Stimulated activated CD4-positive, alpha-beta T cell treated with anti-CD3 and anti-CD28 coated beads, Interleukin-4, amount 100 ng/mL, for 4 hours (primary cell): ENCODE results near the gene FYCO1.

ENCODE experiments used
- DNase-seq, 2 experiments: peaks; one replicate each; pipeline ENCODE4 v3.0.0-alpha.2; 2020

FYCO1 gene

DNA sequence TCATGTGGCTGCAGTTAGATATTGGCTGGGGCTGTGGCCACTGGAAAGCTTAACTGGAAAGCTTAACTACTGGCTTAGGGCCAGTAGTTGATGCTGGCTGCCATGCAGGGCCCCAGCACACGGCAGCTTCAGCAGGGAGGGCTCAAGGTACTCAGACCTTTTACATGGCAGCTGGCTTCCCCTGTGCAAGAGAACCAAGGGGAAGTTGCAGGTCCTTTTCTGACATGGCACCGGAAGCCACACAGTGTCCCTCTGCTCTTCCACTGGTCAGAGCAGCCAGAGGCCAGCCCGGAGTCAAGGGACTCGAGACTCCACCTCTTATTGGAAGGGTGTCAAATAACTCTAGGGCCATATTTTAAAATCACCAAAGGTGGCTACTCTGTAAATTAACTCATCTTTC, 84.7 kb downstream of the FYCO1 start:
- no peak for DNase-seq

DNA sequence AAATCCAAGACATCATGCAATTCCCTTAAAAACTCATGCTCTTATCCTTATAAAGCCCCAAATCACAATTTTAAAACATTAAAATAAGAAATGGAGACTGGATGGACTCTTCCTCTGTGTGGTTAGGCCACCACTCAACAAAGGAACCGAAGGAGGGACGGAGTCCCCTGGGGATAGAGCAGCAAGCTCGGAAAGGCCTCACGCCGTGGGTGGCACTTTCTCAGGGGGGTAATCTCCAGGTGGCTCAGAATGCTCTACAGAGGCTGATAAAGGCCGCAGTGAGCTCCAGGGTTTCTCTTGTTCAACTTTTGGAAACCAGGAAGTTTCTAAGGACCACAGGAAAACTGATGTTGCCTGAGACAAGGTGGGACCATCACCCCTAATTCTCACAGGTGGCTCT, 86.1 kb downstream of the FYCO1 start:
- no peak for DNase-seq

DNA sequence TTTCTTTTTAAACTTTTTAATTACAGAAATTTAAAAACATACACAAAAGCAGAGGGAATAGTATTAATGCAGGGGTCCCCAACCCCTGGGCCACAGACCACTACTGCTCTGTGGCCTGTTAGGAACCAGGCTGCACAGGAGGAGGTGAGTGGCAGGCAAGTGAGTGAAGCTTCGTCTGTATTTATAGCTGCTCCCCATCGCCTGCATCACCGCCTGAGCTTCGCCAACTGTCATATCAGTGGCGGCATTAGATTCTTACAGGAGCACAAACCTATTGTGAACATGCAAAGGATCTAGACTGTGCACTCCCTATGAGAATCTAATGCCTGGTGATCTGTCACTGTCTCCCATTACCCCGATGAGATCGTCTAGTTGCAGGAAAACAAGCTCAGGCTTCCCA, 86.9 kb downstream of the FYCO1 start:
- DNase-seq: no peak

DNA sequence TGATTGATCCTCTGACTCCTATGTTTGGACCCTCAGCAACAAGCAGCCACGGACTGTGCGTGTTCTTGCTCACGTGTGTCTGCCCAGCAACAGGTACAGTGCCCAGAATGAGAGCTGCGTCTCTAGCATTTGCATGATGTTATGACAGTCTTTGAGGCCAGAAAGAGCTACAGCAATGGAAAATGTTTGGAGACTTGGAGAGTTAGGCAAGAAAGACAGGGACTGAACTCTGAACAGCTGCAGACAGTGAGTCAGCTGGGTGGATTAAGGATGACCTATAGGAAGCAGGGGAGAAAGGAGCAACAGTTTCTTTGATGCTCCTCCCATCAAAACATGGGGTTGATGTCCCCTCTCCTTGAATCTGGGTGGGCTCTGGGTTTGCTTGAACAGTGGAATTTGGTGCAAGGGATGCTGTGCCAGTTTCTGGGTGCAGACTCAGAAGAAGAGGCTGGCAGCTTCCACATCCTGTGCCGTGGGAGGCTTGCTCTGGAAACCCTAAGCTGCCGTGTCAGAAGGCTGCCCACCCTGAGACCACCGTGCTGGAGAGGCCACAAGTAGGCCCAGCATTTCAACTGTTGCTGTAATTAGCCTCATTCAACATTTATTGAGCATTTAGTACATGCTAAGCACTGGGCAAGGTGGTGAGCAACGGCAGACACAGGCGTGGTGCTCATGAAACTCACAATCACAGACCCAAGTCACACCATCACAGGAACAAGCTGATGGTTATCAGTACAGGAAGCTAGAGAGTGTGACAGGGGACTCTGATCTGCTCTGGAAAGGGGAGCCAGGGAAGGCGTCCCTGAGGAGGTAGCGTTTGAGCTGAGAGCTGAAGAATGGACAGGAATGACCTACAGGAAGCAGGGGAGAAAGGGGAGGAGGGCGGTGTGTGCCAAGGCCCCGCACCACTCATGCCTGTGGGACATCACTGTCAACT, 87.6 kb downstream of the FYCO1 start:
- DNase-seq: no peak

DNA sequence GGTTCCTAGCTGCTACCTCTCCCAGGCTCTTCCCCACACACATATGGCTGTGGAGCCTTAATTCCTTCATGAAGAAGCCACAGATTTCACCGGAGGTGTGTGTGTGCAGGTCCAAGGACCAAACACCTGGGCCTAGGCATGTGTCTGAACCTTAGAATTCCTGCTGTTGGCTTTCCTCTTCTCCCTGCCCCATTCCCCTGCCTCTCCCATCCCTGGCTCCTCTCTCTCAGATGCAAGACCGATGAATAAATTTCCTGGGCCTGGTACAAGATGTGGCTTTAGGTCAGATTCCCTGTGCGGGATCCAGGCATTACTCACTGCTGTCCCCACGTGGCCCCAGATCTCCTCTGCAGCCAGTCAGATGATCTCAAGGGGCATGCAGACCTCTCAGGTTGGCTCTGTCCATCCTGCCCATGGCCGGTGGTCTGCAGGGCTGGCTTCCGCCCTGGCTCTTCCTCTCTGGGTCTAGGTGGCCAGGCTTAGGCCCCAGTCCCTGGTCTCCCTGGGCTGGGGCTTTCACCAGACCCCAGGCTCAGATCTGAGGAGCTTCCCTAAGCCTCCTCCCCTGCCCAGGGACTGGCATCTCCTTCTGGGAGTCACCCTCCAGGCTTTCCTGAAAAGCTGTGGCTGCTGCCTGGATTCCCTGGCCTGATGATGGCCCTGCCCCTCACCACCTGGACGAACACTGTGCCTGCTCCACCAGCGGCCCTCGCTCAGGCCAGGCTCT, 88.8 kb downstream of the FYCO1 start:
- DNase-seq: no peak

DNA sequence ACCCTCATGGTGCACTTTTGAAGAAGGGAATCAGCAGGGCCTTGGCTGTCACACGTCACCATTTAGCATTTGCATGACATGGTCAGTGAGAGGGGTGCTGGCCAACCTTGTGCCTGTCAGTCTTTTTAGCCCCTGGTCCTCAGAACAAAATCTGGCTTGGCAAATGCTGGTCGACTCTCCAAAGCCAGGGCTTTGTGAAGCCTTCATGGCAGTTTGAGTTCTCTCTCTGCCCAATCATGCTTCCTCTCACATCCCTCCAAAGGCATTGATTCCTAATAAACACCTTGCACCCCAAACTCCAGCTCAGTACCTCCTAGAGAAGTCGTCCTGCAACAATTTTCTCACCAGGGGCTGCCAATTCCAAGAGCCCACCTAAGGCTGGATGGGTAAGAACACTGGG, 89.9 kb downstream of the FYCO1 start:
- no peak for DNase-seq

DNA sequence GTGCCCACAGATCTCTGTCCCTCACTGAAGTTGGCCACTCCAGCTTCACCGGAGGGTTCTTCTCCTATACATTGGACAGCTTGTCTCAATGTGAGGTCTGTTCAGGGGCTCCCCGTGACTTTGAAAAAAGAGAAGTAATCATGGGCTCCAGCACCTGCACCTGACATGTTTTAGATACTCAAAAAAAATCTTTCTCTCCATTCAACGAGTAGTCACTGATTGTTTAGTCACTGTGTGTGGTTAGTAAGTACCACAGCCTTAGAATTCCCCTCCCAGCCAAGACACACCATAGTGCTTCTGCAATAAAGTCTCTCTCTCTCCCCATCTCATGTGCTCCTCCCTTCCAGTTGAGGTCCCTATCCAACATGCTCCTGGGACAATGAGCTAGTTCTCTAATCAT, 90.7 kb downstream of the FYCO1 start:
- no peak for DNase-seq

DNA sequence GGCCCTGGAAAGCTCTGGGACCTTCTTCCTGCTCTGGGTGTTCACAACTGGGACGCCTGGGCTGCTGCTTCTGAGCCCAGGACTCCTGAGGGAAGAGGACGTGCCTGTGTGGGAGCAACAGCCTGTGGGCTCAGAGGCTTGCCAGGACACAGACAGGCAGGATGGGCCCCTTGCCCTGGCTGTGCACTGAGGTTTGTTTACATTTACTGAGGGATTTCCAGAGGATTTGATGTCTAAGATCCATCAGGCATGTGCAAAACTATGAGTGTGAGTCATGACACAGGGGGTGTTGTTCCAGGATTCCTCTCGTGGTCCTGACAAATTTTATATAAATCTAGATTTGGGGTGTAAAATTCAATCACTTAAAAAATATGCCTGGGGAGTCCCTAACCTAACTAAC, 98.7 kb downstream of the FYCO1 start:
- DNase-seq: no peak

DNA sequence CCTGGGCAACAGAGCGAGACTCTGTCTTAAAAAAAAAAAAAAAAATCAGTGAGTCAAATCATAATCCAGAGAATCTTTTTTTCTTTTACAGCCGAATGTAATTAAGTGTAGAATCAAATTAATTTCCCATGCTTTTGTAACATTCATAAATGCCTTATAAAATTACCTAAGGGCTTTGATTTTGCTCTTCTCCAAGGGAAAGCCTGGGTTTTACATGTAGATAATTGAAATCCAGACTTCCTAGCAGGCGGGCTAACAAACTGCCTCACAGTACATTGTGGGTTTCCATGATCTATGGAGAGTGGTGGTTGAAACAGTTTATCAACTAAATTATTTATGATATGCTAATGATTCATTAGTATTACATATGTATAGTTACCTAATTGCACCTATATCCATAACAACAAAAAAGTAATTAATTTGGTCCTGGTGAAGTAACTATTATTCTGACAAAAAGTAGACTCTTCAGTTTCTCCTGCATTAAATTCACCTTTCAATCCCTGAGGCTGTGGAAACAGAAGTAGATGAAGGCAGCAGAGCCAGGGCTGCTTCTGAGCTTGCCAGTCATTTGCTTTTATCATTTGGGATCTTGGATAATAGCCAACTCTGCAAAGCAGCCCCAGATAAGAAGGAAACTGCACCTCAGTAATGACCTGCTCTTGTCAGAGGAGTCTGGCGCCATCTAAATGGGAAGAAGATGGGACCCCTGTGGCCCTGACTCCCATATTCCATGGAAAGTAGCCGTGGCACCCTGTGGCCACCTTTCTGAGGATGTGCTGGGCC, 99.7 kb downstream of the FYCO1 start:
- DNase-seq: no peak

DNA sequence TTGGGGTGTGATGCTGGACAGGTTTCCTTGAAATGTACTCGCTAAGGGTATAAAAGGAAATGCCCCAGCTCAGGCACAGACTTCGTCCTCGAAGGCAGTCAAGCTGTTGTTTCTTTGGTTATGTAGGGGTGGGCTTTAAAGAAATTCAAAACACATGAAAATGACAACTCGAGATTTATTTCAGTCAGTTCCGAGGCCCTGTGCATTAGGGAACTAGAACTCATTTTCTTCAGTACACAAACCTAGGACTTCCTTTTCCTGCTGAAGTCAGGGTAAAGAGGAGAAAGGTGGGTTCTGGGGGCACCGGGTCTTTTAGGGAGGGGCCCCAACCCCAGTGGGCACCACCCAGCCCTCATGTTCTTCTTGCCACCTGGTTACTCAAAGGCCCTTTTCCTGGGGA, 101.6 kb downstream of the FYCO1 start:
- DNase-seq: no peak

DNA sequence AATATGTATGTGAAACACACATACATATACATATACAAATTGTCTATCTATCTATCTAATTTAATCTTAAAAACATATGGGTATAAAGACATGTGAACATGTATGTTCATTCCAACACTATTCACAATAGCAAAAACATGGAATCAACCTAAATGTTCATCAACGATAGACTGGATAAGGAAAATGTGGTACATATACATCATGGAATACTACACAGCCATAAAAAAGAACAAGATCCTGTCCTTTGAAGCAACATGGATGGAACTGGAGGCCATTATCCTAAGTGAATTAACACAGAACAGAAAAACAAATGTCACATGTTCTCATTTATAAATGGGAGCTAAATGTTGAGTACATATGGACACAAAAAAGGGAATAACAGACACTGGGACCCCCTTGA, 103.5 kb downstream of the FYCO1 start:
- DNase-seq: no peak

DNA sequence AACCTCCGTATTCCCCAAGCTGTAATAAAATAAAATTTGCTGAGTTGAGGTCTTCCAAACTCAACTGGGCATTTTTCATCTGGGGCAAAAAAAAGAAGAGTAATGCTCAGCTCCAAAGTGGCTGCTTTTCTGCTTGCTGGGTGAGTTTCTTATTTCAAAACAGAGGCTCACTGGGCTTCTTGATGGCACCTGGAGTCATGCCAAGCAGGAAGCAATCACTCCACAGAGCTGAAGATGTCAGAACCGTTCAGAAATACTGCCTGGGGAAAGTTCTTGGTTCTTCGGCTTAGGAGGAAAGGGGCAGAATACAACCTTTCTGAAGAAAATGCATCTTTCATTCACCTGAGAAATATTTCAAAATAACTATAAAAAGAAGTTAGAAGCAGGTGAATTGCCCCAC, 105.2 kb downstream of the FYCO1 start:
- DNase-seq: no peak

DNA sequence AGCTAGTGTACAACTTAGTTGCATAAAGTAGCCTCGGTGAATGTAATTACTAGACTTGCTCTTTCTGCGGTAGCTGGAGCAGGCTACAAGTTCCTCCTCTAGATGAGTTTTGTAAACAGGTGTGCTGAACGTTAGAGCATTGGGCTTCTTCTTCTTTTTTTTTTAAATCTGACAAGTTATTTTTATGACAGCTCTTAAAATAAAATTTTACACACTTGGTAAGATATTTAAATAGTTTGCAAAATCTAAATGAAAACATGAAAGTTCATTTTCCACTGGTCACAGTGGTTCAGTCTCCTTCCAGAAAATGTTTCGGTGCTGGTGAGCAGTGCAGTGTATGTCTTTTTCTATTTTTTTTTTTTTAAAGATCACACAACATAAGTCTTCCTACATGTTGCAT, 106.3 kb downstream of the FYCO1 start:
- no peak for DNase-seq

DNA sequence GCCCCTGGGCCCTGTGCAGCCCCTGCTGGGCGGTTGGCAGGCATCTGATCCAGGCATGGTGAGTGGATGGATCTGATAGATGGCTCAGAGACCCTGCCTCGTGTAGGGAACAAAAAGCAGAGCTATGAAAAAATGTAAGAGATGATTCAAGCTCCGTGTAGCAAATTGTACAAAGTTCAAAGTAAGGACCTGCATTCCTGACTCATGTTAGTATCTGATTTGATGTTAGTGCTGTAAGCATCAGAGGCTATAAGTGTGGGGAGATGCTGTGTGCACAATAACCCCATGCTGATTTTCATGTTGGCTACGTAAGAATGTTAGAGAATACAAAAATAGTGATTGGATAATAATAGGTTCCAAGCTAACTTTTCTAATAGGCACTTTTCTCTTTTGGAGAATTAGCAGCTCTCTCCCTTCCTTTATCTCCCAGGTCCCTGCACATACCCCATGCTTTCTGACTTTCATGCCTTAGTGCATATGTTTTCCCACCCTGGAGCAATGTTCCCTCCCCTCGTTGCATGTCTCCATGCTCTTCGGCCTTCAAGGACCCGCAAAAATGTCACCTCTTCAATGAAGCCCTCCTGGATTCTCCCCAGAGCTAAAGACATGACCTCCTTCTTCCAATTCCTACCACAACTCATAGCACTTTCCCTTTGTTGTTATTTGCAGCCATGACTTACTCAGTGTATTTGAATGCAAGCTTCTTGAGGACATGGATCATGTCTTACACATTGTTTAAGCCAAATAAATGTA, 107.7 kb downstream of the FYCO1 start:
- DNase-seq: no peak

DNA sequence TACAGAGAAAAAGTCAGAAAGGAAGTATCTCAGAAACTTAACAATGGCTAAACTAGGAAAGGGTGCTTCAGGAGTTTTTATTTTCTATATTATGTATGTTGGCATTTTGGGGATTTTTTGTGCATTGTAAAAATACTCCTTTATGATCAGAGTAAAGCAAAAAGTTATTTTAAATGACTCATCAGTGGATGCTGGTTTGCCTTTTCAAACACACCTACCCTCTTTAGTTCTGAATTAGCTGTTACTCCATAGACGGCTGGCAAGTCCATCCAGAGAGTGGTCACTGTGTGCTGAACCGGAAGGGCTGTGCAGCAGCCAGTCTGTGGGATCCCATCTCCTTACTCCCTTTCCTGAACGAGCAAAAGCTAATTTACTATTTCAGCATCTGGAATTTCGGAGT, 108.3 kb downstream of the FYCO1 start:
- no peak for DNase-seq

DNA sequence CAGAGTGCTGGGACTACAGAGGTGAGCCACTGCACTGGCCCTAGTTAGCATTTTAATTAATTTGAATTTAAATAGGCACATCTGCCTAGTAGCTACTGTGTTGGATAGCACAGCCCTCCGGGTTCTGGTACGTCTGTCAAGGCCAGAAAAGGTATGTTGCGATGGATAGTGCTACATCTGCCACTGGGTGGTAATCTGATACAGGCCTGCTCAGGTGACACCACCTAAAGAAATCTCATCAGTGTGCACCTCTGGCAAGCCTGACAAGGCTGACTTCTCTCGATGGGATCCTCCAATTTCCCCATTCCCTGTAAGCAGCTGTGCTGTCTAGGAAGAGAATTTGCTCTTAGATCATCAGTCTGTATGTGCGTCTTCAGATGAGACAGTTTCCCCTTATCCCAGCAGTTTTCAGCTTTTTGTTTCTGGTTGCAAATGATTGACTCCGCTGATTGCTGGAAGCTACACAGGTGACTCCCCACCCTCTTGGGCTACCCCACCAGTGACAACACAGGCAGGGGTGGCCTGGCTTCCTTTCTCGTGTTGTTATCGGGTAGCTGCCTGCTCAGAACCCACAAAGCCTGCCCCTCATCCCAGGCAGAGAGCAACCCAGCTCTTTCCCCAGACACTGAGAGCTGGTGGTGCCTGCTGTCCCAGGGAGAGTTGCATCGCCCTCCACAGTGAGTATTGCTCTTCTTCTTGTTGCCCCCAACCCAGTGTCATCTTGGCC, 109.5 kb downstream of the FYCO1 start, which contains the start of gene CCR9:
Gene CCR9 (plus strand): TSS at position 565 of the 727 bp plus-strand sequence. CDS start 8,391 bp downstream, outside the sequence.
- DNase-seq: no peak

DNA sequence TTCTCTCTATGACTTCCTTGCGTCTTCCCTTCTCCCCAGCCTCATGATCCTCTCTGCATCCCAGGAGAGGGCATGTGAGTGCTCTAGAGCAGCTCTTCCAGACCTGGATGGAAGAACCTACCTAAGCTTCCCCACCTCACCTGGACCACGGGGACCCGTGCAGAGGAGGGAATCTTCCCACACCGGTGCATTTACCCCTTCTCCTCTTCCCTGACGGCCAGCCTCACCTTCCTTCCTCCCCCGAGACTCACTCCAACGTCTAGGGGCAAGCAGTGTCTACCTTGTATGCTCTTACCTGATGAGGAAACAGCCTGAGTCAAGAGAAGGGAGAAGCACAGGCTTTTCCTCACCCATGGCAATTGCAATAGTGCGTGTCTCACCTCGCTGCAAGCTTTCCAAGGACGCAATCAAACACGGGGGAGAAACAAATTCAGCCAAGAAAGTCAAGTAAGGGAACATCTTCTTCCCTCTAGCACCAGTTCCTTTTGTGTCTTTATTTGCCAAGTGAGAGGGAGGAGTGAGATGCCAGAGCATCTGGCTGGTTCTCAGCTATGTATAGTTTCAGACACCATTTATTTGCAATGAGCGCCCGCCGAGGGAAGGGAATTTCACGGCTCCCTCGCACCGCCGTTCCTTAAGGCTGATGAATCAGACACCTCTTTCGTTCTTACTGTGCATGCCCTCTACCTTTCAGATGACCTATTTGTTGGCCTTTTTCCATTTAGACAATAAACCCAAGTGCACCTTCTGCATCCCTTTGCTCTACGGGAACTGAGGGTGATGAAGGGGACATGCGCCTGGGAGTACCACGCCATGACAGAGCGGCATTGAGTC, 111.0 kb downstream of the FYCO1 start:
- DNase-seq: no peak

DNA sequence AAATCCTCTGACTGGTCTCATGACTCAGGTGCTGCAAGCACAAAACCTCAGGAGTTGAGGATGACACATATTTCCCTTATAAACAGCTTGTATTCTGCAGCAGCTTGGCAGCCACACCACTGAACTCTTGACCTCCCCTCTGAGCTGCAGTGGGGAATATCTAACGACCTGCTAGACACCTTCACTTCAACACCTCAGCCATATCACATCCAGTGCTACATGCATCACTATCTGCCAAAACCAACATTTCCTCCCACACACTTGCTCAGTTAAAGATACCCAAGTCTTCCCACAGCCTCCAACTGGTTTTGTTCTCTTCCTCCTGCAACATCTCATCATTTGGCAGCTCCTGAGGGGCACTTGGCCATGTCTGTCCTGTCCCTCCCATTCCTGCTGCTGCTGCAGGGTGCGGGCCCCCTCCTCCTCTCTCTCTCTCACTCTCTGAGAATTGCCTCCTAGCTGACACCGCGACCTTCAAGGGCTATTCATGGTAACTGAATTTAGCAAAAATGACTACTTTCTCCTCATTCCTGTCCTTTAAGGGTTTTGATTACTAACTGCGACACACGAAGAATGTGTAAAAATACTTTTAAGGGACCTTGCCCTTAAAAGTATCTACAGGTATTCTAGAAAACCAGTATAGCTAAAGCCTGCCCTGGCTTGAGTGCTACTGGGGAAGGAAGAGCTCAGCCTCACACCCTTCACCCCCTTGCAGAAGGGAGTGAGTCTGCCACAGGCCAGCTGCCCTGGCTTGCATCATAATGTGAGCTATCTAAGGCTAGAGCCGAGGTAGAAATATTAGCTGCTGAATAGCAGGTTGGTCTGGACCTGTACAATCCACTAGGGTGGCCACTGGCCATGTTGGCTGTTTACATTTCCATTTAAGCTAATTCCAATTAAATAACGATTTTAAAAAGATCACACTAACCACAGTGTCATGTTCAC, 114.3 kb downstream of the FYCO1 start:
- peak; percentile 9 to 30 for DNase-seq

DNA sequence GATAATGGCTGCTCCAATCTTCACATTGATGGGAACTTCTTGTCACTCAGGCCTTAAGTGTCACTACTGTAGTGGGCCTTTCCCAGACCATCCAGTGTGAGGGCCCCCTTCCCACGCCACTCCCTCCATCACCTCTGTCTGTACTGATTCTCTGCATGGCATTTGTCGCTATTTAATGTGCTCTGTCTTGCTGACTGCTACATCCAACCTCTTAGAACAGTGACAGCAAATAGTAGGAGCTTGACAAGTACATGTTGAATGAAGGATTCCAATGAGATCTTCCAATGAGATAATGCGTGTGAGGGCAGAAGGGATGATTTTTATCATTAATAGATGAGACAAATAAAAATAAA, 114.9 kb downstream of the FYCO1 start:
- no peak for DNase-seq

DNA sequence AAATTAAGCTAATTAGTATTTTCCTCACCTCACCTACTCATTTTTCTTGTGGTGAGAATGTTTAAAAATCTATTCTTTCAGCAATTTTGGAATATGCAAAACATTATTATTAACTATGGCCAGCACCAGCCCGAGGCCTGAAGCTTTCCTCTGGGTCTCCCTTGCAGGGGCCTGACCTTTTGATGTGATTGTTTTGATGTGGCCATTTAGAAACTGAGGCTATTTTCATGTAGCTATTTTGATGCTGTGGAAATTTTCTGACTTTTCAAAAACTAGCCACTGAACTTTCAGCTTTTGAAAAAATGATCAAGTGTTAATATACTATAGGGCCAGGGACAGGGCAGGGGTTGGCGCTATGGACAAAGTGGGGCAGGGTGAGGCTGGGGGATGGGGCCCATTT, 117.5 kb downstream of the FYCO1 start:
- no peak for DNase-seq
